ENCODE results near the gene MACROD2. TPM values are rescaled to one million over a fixed set of nuclear protein-coding genes. Genes with fewer than 3 reads are reported as not detected.

MACROD2 gene
- total RNA-seq, 1 experiment from 2014 or later, result 0.24 TPM

DNA sequence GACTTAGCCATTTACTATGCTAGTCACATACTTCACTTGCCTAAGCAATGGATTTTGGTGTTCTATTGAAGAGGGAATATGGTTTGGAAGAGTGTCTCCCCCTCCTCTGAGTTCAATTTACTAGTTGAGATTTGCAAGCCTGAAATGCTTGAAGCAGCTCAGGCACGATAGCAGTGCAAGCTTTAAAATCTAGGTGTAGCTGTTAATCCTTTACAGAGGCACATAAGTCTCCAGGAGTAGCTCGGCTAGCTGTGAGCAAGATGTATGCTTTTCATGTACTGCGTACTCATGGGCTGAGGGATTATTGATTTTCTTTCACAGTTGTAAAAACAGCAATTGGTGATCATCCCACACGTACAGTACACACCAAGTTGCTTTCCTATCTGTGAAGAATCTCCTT lies 341.4 kb downstream of the MACROD2 start:
- no peak for DNase-seq (ENCODE audit: low read depth)

DNA sequence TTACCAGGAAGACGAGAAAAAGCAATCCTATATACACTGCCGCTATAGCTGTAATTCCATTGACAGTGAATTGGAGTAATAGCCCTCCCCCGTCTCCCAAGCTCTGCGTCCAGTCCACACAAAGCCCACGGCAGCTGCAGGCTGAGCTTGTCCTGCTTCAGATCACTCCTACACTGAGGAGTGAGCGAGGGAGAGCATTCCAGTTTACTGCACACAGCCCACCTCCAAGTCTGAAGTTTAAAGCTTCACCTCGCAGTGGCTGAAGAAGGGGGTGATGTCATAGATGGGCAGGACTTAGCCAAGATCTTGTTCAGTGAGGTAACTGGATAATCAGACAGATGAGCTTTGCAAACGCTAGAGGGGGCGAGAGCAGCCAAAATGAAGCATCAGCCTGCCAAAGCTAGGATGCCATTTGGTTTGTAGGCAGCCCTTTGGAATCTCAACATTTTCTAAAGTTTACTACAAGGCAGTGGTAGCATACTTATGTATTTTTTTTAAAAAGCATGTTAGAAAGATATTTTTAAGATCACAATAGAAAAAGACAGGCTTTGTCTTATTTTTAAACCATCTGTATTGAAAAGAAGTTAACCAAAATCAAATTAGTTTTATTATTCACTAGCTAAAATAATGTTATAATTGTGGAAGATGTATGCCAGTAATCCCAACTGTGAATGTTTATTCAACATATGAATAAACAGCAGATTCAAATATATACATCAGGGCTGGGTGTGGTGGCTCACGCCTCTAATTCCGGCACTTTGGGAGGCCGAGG lies 342.3 kb downstream of the MACROD2 start, which contains the start of gene FLRT3:
FLRT3 (minus strand) TSS at position 213 of the 772 bp plus-strand sequence. CDS start 10,106 bp downstream, outside the sequence.
- DNase-seq (ENCODE audit: low read depth), result peak; percentile 70

DNA sequence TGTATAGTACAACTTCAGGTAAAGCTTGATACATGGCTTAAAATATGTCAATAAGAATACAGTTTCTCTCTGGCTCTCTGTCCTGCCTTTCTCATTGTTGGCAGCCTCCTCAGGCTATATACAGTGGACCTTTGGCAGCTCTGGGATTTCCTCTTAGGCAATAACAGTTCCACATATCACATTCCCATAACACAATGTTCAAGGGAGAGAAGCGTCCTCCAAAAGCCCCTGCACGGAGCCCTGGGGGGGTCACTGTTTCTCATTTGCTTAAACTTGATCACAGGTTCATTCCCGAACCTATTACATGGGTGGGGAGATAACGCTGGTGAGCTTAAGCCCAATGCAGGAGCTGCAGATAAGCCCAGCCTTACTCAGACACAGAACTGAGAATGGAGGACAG lies 346.5 kb downstream of the MACROD2 start:
- no peak for DNase-seq (ENCODE audit: low read depth)

DNA sequence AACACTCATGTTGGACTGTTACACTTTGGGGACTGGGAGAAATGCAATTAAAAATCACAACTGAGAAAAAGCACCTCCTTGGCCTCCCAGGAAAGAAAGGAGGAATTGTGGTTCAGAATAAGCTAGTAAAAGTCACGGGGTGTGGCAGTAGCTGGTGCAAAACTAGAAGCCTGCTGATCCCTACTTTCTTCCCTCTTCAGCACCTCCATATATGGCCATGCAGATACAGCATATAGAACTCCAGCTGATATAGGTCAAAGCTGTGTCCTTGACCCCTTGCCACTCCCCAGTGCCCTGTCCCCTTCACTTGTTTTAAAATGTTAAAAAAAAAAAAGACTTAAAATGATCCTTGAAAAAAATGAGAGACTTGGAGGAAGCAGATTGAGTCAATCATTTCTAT lies 347.6 kb downstream of the MACROD2 start:
- no peak for DNase-seq (ENCODE audit: low read depth)

DNA sequence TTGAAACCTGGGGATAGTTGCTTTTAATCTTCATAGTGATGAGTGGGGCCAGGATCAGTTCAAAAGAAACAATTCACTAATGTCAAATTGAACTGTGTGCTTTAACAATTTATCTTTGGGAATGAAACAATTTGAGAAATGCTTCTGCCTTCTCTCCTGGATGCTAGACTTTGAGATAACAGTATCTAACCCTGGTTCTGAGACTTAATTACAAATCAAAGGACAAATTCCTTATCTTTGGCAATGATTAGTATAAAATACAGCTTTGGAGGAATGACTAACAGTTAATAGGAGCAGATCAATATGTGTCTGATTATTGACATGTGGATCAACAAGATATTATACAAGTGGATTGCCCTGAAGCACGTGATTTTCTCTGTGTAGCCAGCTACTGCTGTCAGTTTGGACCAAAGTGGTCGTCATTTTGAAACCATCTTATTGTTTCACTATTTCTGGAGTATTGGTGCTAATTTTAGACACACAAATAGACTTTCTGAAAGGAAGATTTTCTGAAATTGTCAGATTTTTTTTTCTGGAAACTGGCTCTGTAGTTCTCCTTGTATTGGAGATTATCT lies 348.3 kb downstream of the MACROD2 start:
- DNase-seq (ENCODE audit: low read depth), result no peak

DNA sequence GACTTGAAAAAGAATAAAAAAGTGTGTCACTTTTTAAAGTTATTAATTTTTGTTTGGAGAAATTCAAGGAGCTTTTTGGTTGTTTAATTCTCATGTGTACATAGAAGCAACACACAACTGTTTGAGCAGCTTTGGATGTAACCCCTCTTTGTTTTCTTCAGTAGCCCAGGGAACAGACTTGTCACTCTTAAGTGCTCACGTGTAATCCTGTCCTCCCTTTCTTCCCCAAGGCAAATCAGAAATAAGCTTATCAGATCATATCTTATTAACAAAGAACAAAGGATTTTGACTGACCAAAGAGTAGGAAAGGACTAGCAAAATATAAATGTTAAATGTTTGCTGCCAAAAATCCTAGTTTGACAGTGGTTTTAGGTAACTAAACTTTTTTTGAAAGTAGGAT lies 349.4 kb downstream of the MACROD2 start:
- DNase-seq (ENCODE audit: low read depth), result no peak

DNA sequence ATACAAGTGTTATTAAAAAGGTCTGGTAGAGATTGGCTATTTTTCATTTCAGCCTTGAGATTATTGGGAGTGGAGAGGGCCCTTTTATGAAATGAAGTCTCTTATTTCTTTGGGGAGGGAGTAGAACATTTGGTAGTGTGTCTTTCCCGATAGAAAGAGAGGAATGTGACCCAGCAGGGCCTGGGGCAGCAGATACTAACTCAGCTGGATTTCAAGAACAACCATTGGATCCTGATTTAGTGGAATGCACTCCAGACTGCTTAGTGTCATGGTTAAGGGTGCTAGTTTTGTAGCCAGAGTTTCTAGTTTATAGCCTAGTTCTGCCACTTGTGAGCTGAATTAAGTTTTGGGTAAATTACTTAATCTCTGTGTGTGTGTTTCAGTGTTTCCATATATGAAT lies 360.5 kb downstream of the MACROD2 start:
- DNase-seq (ENCODE audit: low read depth), result no peak

DNA sequence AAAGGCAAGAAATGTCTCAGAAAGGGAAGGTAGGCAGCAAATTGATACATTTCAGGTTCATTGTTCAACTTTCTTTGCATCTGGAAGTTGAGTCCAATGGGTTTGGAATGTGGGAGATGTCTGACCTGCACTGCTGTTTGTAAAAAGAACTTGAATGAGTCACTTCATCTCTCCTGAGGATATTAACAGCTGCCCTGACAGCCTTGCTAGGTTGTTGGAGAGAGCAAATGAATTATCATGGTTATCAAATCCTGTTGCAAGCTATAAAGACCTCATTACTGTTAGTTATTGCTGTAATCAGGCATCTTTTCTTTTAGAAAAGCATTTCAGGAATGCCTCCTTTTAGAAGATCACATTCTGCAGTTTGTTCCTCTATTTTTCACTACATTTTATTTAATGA lies 365.1 kb downstream of the MACROD2 start:
- no peak for DNase-seq (ENCODE audit: low read depth)

DNA sequence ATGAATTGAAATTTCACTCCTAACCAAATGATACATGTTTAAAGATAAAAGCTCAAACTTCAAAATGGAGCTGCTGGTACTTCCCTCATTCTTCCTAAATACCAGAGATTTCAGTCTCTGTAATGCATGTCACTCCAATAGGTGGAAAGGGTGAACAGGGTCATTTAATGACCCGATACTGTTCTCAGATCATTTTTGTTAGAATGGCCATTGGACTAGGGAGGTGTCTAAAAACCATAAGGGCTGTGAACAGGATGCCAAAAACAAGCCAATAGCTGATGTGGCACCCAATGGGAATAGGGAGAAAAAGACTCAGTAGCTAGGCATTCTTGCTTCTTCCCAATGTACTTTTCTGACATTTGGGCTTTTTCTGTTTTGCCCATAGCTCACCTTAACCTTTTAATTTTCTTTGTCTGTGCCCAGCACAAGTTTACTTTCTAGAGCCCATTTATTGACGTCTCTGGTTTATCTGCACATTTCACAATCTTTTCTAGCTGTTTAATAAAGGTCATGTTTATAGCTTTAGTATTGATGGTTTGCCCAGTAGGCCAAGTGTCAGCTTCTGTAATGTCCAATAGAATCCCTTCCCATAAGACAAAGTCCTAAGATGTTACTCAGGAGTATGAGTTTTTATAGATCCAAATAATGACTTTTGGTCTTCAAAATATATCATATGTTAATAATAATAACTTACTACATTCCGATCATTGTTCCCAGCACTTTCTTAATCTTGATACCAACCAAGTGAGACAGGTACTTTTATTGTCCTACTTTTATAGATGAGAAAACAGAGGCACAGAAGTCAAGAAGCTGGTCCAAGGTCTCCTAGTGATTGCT lies 366.4 kb downstream of the MACROD2 start:
- DNase-seq (ENCODE audit: low read depth), result no peak

DNA sequence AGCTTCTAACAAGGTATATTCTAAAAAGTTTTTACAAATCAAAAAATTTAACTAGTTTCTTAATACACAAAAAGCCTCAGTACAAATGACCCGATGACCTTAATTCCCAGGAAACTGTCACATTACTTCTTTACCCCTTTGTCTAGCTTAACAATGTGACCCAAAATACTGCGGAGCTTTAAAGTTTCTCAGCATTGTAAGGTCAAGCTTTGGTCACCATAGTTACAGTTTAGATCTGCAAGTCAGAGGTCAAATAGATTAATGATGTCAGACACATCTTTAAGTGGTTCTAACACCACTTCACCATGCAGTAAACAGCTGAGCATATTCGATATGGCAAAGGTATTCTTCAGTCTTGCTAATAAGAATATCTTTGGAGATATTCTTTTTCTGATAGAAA lies 378.9 kb downstream of the MACROD2 start:
- DNase-seq (ENCODE audit: low read depth), result no peak

DNA sequence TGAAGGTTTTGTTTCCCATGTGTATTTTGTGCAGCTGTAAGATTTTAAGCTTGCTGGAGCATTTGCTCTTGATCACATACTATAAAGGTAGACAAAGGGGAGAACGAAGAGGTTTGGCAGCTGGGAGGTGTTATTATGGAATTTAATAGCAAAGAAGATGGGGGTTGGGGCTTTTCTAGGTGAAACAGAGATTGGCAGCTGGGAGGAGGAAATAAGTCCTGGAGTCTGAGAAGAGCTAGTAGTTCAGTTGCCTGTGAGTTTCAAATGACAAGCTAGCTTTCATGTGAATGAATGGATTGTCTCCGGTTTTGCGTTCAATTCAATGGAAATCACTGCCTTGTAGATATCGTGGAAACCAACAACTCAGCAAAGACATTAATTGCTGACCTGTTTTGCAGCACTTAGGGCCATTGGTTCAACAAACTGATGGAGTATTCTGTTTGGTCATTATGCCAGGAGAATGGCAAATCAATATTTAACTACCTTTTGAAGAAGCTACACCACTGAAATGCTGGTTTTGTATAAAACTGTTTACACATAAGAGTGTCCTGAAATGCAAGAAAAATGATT lies 380.2 kb downstream of the MACROD2 start:
- no peak for DNase-seq (ENCODE audit: low read depth)

DNA sequence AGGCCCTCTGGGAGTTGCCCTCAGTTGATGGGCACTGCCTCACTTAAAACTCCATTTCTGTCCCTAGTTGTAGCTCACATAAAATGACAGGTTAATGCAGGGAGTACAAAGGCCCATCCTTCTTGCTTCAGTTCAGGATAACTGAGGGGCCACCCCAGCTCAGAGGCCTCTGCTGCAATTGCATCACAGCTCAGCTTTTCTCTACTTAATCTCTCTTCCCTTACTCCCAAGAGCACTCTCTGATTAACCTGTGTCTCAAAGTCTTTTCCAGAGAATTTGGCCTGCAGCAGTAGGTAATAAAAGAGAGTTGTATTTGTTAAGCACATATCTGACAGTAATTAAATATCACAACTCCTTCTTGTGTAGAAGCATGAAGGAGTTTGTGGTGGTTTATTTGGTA lies 383.0 kb downstream of the MACROD2 start:
- no peak for DNase-seq (ENCODE audit: low read depth)

DNA sequence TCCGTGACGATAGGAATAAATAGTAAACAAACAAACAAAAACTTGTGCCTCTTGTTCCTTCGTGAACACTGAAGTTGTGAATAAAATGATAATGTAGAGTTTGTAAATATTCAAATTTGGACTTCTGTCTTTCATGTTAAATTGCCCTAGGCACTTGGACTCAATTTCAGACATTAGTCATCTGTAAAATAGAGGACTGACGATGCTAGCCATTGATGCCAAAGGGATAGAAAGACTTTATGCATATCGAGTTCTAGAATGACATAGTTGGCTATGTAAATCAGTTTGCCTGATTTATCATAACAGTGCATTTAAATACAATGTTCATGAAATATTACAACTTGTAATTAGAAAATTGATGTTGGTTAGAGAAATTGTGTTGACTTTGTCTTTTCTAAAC lies 388.0 kb downstream of the MACROD2 start:
- DNase-seq (ENCODE audit: low read depth), result no peak

DNA sequence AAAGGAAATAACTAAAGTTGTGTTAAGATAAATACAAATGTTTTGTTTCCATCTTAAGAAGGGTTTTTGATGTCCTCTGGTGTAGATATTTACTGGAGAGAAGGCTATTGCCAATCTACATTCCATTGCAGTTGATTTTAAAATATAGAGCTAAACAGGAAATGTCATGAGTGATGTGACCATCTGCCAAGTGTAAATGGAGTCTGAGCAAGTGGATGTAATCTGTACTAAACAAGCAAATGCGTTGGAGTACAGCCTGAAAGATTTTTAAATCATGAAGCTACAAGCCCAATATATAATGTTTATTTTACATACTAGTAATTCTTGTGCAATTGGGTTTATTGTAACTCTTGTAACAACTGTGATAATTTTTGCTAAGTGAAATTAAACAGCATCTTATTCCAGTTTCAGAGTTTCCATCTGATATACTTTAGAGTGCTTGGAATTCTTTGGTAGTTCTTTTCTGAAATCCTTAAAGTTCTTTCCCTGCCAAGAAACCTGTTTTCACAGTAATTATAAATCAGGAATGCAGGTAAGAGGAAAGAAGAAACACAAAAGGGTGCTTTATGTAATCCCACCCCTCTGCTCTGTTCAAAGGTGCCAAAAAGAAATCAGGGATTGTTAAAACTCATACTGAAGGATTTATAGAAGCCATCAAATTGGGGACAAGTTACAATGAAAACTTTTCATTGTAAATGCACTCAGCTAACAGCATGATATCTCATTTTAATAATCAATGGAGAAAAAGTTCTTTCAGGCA lies 389.3 kb downstream of the MACROD2 start:
- DNase-seq (ENCODE audit: low read depth), result no peak

DNA sequence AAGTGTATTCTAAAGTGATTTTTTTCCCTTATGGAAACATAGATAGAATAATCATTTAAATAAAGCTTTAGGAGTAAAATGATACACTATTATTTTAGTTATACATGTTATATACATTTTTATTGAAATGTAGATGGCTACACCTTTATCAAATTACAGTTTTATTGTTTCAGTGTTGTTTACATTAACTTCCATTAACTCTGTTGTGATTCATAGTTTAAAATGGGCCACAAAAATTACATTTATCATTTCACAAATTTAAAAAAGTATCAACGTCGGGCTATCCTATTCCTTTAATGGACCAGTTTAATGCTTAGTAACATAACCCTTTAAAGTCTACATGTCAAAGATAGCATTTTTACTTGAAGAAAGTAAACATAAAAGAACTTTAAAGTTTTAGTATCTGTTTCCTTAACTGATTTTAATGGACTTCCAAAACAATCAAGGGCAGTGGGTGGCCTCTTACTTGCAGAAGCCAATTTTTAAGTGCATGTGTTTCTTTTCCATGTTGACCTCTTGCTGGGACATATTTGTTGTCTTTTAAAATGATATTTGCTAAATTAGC lies 389.9 kb downstream of the MACROD2 start:
- DNase-seq (ENCODE audit: low read depth), result no peak

DNA sequence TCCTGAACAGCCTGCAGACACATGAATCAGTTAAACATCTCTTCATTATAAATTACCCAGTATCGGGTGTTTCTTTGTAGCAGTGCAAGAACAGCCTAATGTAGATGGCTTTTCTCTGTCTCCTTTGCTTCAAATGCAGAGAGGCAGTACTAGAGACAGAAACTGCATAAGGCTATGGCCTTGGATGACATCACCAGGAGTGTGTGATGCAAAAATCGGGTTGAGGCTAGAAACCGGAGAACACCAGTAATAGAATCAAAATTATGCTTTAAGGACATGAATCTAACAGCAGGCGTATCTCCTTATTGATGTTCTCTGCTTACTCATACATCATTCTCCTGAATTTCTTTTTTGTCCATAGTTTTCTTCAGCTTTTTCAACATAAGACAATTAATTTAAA lies 391.4 kb downstream of the MACROD2 start:
- no peak for DNase-seq (ENCODE audit: low read depth)

DNA sequence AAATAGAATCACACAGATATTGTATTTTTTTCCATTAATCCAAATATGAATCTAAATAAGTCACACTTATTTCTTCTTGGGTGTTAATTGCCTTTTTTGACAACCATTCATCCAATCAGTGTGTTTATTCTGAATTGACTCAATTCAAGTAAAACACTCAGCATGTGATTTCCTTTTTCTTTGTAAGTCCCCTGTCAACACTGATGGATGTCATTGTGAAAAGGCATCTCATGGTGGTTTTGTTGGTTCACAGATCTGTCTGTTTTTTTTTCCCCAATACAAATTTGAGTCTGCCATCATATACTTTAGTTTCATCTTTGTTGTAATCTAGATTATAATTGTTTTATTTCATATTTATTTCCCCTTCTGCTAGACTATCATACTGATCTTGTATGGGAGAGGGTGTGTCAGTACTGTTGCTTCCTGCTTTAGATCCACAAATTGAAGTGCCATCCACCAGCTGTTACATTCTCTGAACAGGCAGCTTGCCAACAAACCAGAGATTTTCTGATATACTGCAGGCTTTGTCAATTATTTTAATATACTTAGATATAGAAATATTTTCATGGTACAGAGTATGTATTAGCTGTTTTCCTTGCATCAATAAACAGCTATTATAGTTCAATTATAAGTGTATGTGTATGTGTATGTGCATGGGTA lies 406.3 kb downstream of the MACROD2 start:
- no peak for DNase-seq (ENCODE audit: low read depth)

DNA sequence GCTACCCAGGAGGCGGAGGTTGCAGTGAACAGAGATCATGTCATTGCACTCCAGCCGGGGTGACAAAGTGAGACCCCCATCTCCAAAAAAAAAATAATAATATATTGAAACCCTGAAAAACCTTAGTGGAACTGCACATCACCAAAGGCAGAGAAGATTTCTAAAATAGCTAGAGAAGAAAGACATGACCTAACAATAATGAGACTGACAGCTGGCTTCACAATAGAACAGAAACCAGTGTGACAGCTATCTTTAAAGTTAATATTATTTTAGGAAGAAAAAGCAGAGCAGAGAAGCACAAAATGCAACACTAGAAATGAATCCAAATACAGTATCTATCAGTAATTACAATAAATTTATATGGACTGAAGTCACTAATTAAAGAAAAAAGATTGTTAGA lies 409.2 kb downstream of the MACROD2 start:
- no peak for DNase-seq (ENCODE audit: low read depth)

DNA sequence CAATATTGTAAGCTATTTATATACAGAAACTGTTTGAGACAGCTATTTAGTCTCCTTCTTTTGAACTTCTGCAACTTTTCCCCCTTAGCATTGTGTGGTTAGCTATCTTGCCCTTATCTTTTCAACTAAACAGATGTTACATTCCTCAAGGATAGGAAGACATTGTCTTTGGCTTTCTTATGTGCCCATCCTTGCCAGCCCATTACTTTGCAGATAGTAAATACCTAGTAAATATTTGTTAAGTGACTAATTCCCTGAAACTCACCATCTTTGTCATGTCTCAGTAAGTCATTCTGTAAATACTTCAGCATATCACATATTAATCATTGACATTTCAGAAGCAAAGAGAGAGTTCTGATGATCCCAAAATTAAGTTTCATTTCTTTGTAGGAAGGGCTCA lies 411.2 kb downstream of the MACROD2 start:
- DNase-seq (ENCODE audit: low read depth), result peak; percentile 5

DNA sequence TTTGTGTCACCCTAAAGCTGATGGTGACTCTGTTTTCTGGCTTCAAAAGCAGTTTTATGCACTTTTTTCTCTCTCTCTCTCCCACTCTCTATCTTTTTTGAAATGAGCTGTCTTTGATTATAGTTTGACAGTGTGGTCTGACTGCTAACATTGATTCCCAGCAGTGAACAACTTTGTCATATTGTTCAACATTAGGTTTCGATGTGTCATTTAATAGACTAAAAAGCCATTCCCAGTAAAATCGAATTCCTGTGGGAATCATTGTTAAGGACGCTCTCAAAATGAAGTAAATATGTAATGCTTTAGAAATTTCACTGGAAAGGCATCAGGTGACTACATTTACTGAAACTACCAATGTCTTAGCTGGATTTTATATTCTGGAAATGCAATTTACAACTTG lies 412.0 kb downstream of the MACROD2 start:
- DNase-seq (ENCODE audit: low read depth), result no peak

All from RPMI7951 (cell line).